ENCODE results near the gene LARGE2. TPM values are rescaled to one million over a fixed set of nuclear protein-coding genes. Genes with fewer than 3 reads are reported as not detected.

LARGE2 gene
- total and polyA plus RNA-seq, 2 of the 13 experiments (the other 11 are each of a cell fraction or from before 2014, with no cell fraction given), result 8.5 to 21.6 TPM

- Histone ChIP-seq H3K36me3 (replicated peaks in 1 of 2; ENCODE audit: control insufficient read depth in 1 of 2, insufficient read depth in 2 of 2, low read length in 2 of 2) (no peaks in the 10 kb centered on the region), H3K27me3 (ENCODE audit: control insufficient read depth in 1 of 2, insufficient read depth in 2 of 2, low read length in 2 of 2) (no peaks in the 10 kb centered on the region; a peak in 2 of 5 replicates), H3K27ac (ENCODE audit: extremely low read length, insufficient read depth, low read length) (no peak overlapping the region), H3K4me2 (ENCODE audit: low read depth, low read length) (no peak overlapping the region), H3K9me3 (ENCODE audit: low read length) (no peaks in the 10 kb centered on the region), H3K4me3 (replicated peaks in 1 of 3; ENCODE audit: insufficient read depth in 1 of 3, low read depth in 2 of 3, low read length in 3 of 3) (no peak overlapping the region), H4K20me1 (ENCODE audit: insufficient read depth, low read length) (peaks cover 12% of the 10 kb centered on the region; the same call in 1 of the 2 replicates), H3K4me1 (ENCODE audit: insufficient read depth, low read length) (no peaks in the 10 kb centered on the region), H3K79me2 (ENCODE audit: insufficient read depth, low read length) (no peaks in the 10 kb centered on the region), H3K9ac (ENCODE audit: insufficient read depth, low read depth, low read length) (no peak overlapping the region), H2AFZ (ENCODE audit: low read length) (no peak overlapping the region)
- ChIA-PET CTCF (ENCODE audit: low intra/inter-chr PET ratio, low total read pairs) (no interaction called here), POLR2A (no interaction called here)
- TF ChIP-seq STAG1 (CRISPR knock-in tag; IDR thresholded peaks at IDR 0.05), result no peak
- no peak for TF ChIP-seq ZNF784 (CRISPR knock-in tag; IDR thresholded peaks at IDR 0.05; ENCODE audit: borderline replicate concordance)
- no peak for TF ChIP-seq ZFP36L1 (CRISPR knock-in tag; IDR thresholded peaks at IDR 0.05)
- TF ChIP-seq XBP1 (CRISPR knock-in tag; IDR thresholded peaks at IDR 0.05), result no peak
- TF ChIP-seq, protein P1, sequence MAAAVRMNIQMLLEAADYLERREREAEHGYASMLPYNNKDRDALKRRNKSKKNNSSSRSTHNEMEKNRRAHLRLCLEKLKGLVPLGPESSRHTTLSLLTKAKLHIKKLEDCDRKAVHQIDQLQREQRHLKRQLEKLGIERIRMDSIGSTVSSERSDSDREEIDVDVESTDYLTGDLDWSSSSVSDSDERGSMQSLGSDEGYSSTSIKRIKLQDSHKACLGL (CRISPR knock-in tag; IDR thresholded peaks at IDR 0.05), result no peak
- no peak for TF ChIP-seq NR1H2 (CRISPR knock-in tag; IDR thresholded peaks at IDR 0.05; ENCODE audit: borderline replicate concordance, low read depth)
- no peak for TF ChIP-seq ZBTB20 (CRISPR knock-in tag; IDR thresholded peaks at IDR 0.05; ENCODE audit: borderline replicate concordance, low read depth)
- no peak for TF ChIP-seq CENPX (CRISPR knock-in tag; IDR thresholded peaks at IDR 0.05)
- no peak for TF ChIP-seq FOXA1 (IDR thresholded peaks at IDR 0.05)
- no peak for TF ChIP-seq FOXA1 (CRISPR knock-in tag; IDR thresholded peaks at IDR 0.05)
- no peak for TF ChIP-seq KAT8 (CRISPR knock-in tag; IDR thresholded peaks at IDR 0.05)
- no peak for TF ChIP-seq THYN1 (CRISPR knock-in tag; IDR thresholded peaks at IDR 0.05; ENCODE audit: borderline replicate concordance, low read depth)
- TF ChIP-seq ELK4 (CRISPR knock-in tag; IDR thresholded peaks at IDR 0.05; ENCODE audit: borderline replicate concordance), result no peak
- TF ChIP-seq HNRNPK (IDR thresholded peaks at IDR 0.05; ENCODE audit: low read depth, low read length, poor library complexity, severe bottlenecking), result no peak
- WGBS (ENCODE audit: low lambda C conversion rate), result 70% methylated on average over 2 of the region's 4 CpGs
- FAIRE-seq (no peak), DNase-seq (ENCODE audit: low spot score) (no peak), ATAC-seq (no peak)
- intact Hi-C loops (cut with micrococcal nuclease; ENCODE audit: unreplicated experiment) (loop anchor here (1.0 kb wide), 1 partner anchor 31 kb away; no protein-coding TSS in a partner anchor), in situ Hi-C loops (cut with HindIII; ENCODE audit: extremely low pct_ligation_motif_present, low pct_unique_long_range_greater_than_20kb) (no loop called here)
- BruUV-seq (replicated peaks), result no TSS peak
Measured at GRCh38 chr11:45886816-45887520, 35.5 kb upstream of the LARGE2 start.

Measured in HepG2 (cell line).